PC-3 (cell line): ENCODE measurements around the gene LBR. TPM values are rescaled to one million over a fixed set of nuclear protein-coding genes. Genes with fewer than 3 reads are reported as not detected.

Experiments used
- ATAC-seq: fragments of 200-7000 bp; cut with Tn5 transposase; 2 replicates; pipeline ENCODE4 v1.9.1; 2020; ENCODE audit warnings: mild to moderate bottlenecking, moderate library complexity
- BruUV-seq: library from RNA; stranded (reverse); fragments of 400-500 nt; replicated peaks from 2 replicates; lab custom pipeline; 2021; lab: Mats Ljungman, UMichigan
- CTCF ChIA-PET: fragments of 300-600 bp; sonication (Branson Sonifier 250); formaldehyde crosslinking; loops from one replicate; lab custom pipeline; 2022; ENCODE audit warnings: antibody characterized with exemption; lab: Charles Lee
- POLR2A ChIA-PET: fragments of 300-600 bp; sonication (Branson Sonifier 250); formaldehyde crosslinking; loops from one replicate; lab custom pipeline; 2022; ENCODE audit warnings: antibody characterized with exemption; ENCODE audit not compliant: unreplicated experiment; lab: Charles Lee
- DNase-seq: peaks from one replicate; pipeline ENCODE4 v3.0.0-alpha.2; 2015
- H2AFZ ChIP-seq: fragments of 300-600 bp; sonication (generic); 2 replicates; pipeline ENCODE4 v1.6.0; 2016; ENCODE audit warnings: antibody characterized with exemption, low read length
- H3F3A ChIP-seq: fragments of 300-600 bp; sonication (generic); one replicate; pipeline ENCODE4 v1.6.0; 2017; ENCODE audit warnings: antibody characterized with exemption, low read length, control low read depth, mild to moderate bottlenecking; ENCODE audit not compliant: unreplicated experiment
- H3K27ac ChIP-seq: fragments of 300-600 bp; sonication (generic); 2 replicates; pipeline ENCODE4 v1.5.1; 2016; ENCODE audit warnings: mild to moderate bottlenecking, low read length
- H3K27me3 ChIP-seq: fragments of 300-600 bp; sonication (generic); 2 replicates; pipeline ENCODE4 v1.6.1; 2016; ENCODE audit warnings: low read length, mixed read lengths
- H3K36me3 ChIP-seq: fragments of 300-600 bp; sonication (generic); 2 replicates; pipeline ENCODE4 v1.6.1; 2016; ENCODE audit warnings: low read depth, mixed run types, low read length, mixed read lengths
- H3K4me1 ChIP-seq: fragments of 300-600 bp; sonication (generic); 2 replicates; pipeline ENCODE4 v1.5.1; 2016; ENCODE audit warnings: low read length; ENCODE audit not compliant: insufficient read depth
- H3K4me2 ChIP-seq: fragments of 300-600 bp; sonication (generic); 2 replicates; pipeline ENCODE4 v1.6.0; 2016; ENCODE audit warnings: low read length
- H3K4me3 ChIP-seq: fragments of 300-600 bp; sonication (generic); 2 replicates; pipeline ENCODE4 v1.5.1; 2016; ENCODE audit warnings: mild to moderate bottlenecking, low read length, mixed read lengths
- H3K79me2 ChIP-seq: fragments of 300-600 bp; sonication (generic); 2 replicates; pipeline ENCODE4 v1.6.1; 2017; ENCODE audit warnings: low read length, mixed read lengths
- H3K9ac ChIP-seq: fragments of 300-600 bp; sonication (generic); 2 replicates; pipeline ENCODE4 v1.6.0; 2016; ENCODE audit warnings: mild to moderate bottlenecking, low read length
- H3K9me2 ChIP-seq: fragments of 300-600 bp; sonication (generic); replicated peaks from 2 replicates; pipeline ENCODE4 v1.6.1; 2016; ENCODE audit warnings: mixed run types, low read length, mixed read lengths
- H3K9me3 ChIP-seq: fragments of 300-600 bp; sonication (generic); 2 replicates; pipeline ENCODE4 v1.6.1; 2016; ENCODE audit warnings: low read length, mixed read lengths
- H4K20me1 ChIP-seq: fragments of 300-600 bp; sonication (generic); 2 replicates; pipeline ENCODE4 v1.6.1; 2016; ENCODE audit warnings: low read length, mixed read lengths
- CTCF ChIP-seq: fragments of 300-600 bp; sonication (generic); conservative IDR thresholded peaks from 2 replicates; pipeline ENCODE4 v1.5.1; 2017; ENCODE audit warnings: antibody characterized with exemption, low read depth, mild to moderate bottlenecking, low read length
- EZH2 ChIP-seq: fragments of 300-600 bp; sonication (generic); IDR thresholded peaks from one replicate; pipeline ENCODE4 v1.6.1; 2017; ENCODE audit warnings: antibody characterized with exemption, mild to moderate bottlenecking, low read length; ENCODE audit not compliant: unreplicated experiment
- EZH2phosphoT487 ChIP-seq: fragments of 300-600 bp; sonication (generic); IDR thresholded peaks from 2 replicates; pipeline ENCODE4 v1.6.1; 2018; ENCODE audit warnings: mild to moderate bottlenecking, antibody characterized with exemption, low read length, borderline replicate concordance
- intact Hi-C: fragments of 100-400 bp; cut with micrococcal nuclease; formaldehyde crosslinking; loops from 2 replicates; pipeline ENCODE4 v1.9.0; 2023
- total RNA-seq: library from RNA; depleted of rRNA; stranded (reverse); fragments of >200 nt; gene quantifications from 2 replicates; pipeline ENCODE4 v1.2.3, GENCODE V29; 2014

Gene LBR
- total RNA-seq, 1 experiment from 2014 or later = 35.1 TPM

DNA sequence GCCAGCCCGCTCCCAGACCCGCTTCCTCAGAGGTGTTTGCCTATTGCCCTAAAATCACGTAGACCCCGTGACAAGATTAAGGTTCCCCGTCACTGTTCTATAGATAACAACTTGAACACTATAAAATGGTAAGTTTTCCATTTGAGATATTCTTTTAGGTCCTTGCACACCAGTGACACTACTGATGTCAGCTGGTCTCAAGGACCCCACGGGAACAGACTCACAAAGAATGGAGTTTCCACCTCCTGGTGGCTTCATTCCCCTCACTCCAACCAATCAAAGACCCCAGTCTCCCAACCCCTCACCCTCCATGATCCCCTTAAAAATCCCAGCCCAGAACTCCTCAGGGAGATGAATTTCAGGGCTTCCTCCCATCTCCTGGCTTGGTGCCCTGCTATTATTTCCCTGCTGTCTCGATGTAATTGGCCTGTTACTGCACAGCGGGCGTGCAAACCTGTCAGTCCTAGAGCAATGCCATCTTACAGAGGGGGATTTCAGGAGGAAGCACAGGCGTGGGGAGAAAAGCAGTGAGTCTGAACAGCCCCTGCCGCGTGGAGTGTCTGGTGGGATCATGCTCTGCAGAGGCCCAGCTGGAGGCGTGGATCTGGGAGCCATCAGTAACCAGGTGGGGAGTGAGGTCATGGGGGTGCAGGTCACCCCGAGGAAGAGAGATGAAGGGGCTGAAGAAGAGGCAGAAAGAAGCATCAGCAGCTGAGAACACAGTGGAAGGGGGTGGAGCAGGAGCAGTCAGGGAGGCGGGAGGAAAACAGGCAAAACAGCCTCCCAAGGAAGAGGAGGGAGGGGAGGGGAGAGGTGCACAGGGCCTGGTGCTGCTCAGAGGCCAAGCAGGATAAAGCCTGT is 35.1 kb upstream of the LBR start:
- Histone ChIP-seq H3K4me2 (peak overlapping the region; percentile 75), H3K36me3 (no peaks in the 10 kb centered on the region), H4K20me1 (no peaks in the 10 kb centered on the region), H3K27me3 (no peaks in the 10 kb centered on the region), H3K27ac (peak overlapping the region; percentile 89), H3K79me2 (no peaks in the 10 kb centered on the region), H3K9me2 (no peaks in the 10 kb centered on the region), H3K9me3 (no peaks in the 10 kb centered on the region), H3K4me3 (peak overlapping the region; percentile 11; the same call in 1 of the 2 replicates), H3K9ac (peak overlapping the region; percentile 66), H3K4me1 (peaks cover 79% of the 10 kb centered on the region), H2AFZ (peak overlapping the region; percentile 27; the same call in 1 of the 2 replicates), H3F3A (no peaks in the 10 kb centered on the region)
- DNase-seq = peak; percentile 72
- POLR2A ChIA-PET = interaction anchor here (0.6 to 0.7 kb wide), 2 partner anchors 10 to 14 kb away, joined by 3 to 4 read pairs; no protein-coding TSS in a partner anchor
- intact Hi-C loops = no loop called here
- CTCF ChIA-PET = no interaction called here
- no TSS peak for BruUV-seq
- TF ChIP-seq EZH2phosphoT487 (no peak), EZH2 (no peak), CTCF (no peak)
- peak; percentile 48 for ATAC-seq

GRCh38 chr1:225462429-225462713 is 34.5 kb upstream of the LBR start:
- ATAC-seq = no peak
- DNase-seq = no peak
- H3K27ac ChIP-seq = peak overlapping the region; percentile 89
- H3K9me2 ChIP-seq = no peaks in the 10 kb centered on the region
- peaks cover 79% of the 10 kb centered on the region for H3K4me1 ChIP-seq
- ChIA-PET POLR2A (interaction anchor here (0.6 kb wide), 1 partner anchor 11 kb away, joined by 3 read pairs; no protein-coding TSS in a partner anchor), CTCF (no interaction called here)
- H3K9me3 ChIP-seq = no peaks in the 10 kb centered on the region
- no TSS peak for BruUV-seq
- intact Hi-C loops = no loop called here
- TF ChIP-seq CTCF (no peak), EZH2phosphoT487 (no peak), EZH2 (no peak)
- H4K20me1 ChIP-seq = no peaks in the 10 kb centered on the region
- H3K27me3 ChIP-seq = no peaks in the 10 kb centered on the region
- H3K36me3 ChIP-seq = no peaks in the 10 kb centered on the region
- no peaks in the 10 kb centered on the region for H3K79me2 ChIP-seq
- no peaks in the 10 kb centered on the region for H3F3A ChIP-seq
- H3K9ac ChIP-seq = 0 out of 2 replicates have a peak overlapping the region, but pooled peaks have one; percentile 66
- H2AFZ ChIP-seq = no peak overlapping the region
- H3K4me2 ChIP-seq = peak overlapping the region; percentile 75
- no peak overlapping the region for H3K4me3 ChIP-seq
